HEK293T (cell line): ENCODE measurements around the gene LMCD1.

Source experiments
- ARNT ChIP-seq: fragments of 450-650 bp; IDR thresholded peaks from 2 replicates; pipeline ENCODE4 v1.6.1; 2017; ENCODE audit warnings: mild to moderate bottlenecking
- BHLHE40 ChIP-seq: fragments of 450-650 bp; IDR thresholded peaks from 2 replicates; pipeline ENCODE4 v1.6.1; 2016; ENCODE audit warnings: mild to moderate bottlenecking, moderate library complexity, borderline replicate concordance
- CTBP1 ChIP-seq: fragments of 450-650 bp; IDR thresholded peaks from 2 replicates; pipeline ENCODE4 v1.6.1; 2016; ENCODE audit warnings: borderline replicate concordance
- ELF4 ChIP-seq: fragments of 450-650 bp; IDR thresholded peaks from 2 replicates; pipeline ENCODE4 v1.6.1; 2017; ENCODE audit warnings: antibody characterized with exemption
- FOXA1 ChIP-seq: fragments of 450-650 bp; IDR thresholded peaks from 2 replicates; pipeline ENCODE4 v1.6.1; 2016; ENCODE audit warnings: mild to moderate bottlenecking
- FOXK2 ChIP-seq: fragments of 450-650 bp; IDR thresholded peaks from 2 replicates; pipeline ENCODE4 v1.6.1; 2016; ENCODE audit warnings: mild to moderate bottlenecking
- FOXM1 ChIP-seq: fragments of 450-650 bp; IDR thresholded peaks from 2 replicates; pipeline ENCODE4 v1.6.1; 2017; ENCODE audit warnings: mild to moderate bottlenecking, borderline replicate concordance
- L3MBTL2 ChIP-seq: fragments of 450-650 bp; conservative IDR thresholded peaks from 2 replicates; pipeline ENCODE4 v1.6.1; 2016; ENCODE audit warnings: mild to moderate bottlenecking
- LEF1 ChIP-seq: fragments of 450-650 bp; IDR thresholded peaks from 2 replicates; pipeline ENCODE4 v1.6.1; 2017; ENCODE audit warnings: mild to moderate bottlenecking, borderline replicate concordance
- NFRKB ChIP-seq: fragments of 450-650 bp; IDR thresholded peaks from 2 replicates; pipeline ENCODE4 v1.6.1; 2016; ENCODE audit warnings: mild to moderate bottlenecking, moderate library complexity
- PKNOX1 ChIP-seq: fragments of 450-650 bp; IDR thresholded peaks from 2 replicates; pipeline ENCODE4 v1.6.1; 2016
- SP1 ChIP-seq: fragments of 450-650 bp; IDR thresholded peaks from 2 replicates; pipeline ENCODE4 v1.6.1; 2017
- SUZ12 ChIP-seq: fragments of 450-650 bp; IDR thresholded peaks from 2 replicates; pipeline ENCODE4 v1.6.1; 2016; ENCODE audit warnings: mild to moderate bottlenecking
- TARDBP ChIP-seq: fragments of 450-650 bp; IDR thresholded peaks from 2 replicates; pipeline ENCODE4 v1.6.1; 2016

- TF ChIP-seq ELF4 (no peak), LEF1 (no peak), ARNT (no peak), FOXA1 (no peak), BHLHE40 (no peak), TARDBP (no peak), FOXK2 (no peak), CTBP1 (no peak), FOXM1 (no peak), SP1 (no peak), NFRKB (no peak), L3MBTL2 (no peak), SUZ12 (no peak), PKNOX1 (no peak)
These were observed 116.3 kb downstream of the LMCD1 start for GRCh38 chr3:8617921-8618320.
